H1 (cell line): ENCODE results near the gene ZDHHC17. TPM values are rescaled to one million over a fixed set of nuclear protein-coding genes. Genes with fewer than 3 reads are reported as not detected.

Source experiments
- CTCF ChIA-PET: fragments of 300-600 bp; sonication (Branson Sonifier 250); formaldehyde crosslinking; loops from one replicate; lab custom pipeline; 2021; ENCODE audit not compliant: partially characterized antibody; lab: Charles Lee
- POLR2A ChIA-PET: fragments of 300-600 bp; sonication (Branson Sonifier 250); formaldehyde crosslinking; loops from one replicate; lab custom pipeline; 2021; ENCODE audit warnings: inconsistent platforms; ENCODE audit not compliant: partially characterized antibody; lab: Charles Lee
- DNase-seq, 2 experiments: peaks; one replicate each; pipeline versions ENCODE4 v3.0.0 to v3.0.0-alpha.2; 2010 to 2022; ENCODE audit warnings: low spot score in 2 of 2, low read depth in 1 of 2, mixed read lengths in 1 of 2
- FAIRE-seq: peaks from 2 replicates; lab custom pipeline; 2011; peaks lifted over from hg19 to GRCh38; lab: Jason Lieb, UNC
- H2AFZ ChIP-seq: 2 replicates; pipeline ENCODE4 v1.8.1; 2012; ENCODE audit warnings: low read length, inconsistent platforms
- H2AK5ac ChIP-seq: 2 replicates; pipeline ENCODE4 v1.6.1; 2013; ENCODE audit warnings: low read depth, low read length
- H2BK120ac ChIP-seq: replicated peaks from 2 replicates; pipeline ENCODE3; 2013; ENCODE audit warnings: low read depth, low read length, inconsistent platforms
- H2BK12ac ChIP-seq: 2 replicates; pipeline ENCODE4 v1.6.1; 2013; ENCODE audit warnings: low read depth, low read length
- H2BK15ac ChIP-seq: 2 replicates; pipeline ENCODE4 v1.6.1; 2013; ENCODE audit warnings: low read length
- H2BK20ac ChIP-seq: 2 replicates; pipeline ENCODE4 v1.6.1; 2013; ENCODE audit warnings: low read length
- H2BK5ac ChIP-seq: 2 replicates; pipeline ENCODE4 v1.6.1; 2013; ENCODE audit warnings: low read depth, low read length
- H3K14ac ChIP-seq: 2 replicates; pipeline ENCODE4 v1.6.1; 2013; ENCODE audit warnings: inconsistent platforms; ENCODE audit not compliant: insufficient read length
- H3K18ac ChIP-seq: 2 replicates; pipeline ENCODE4 v1.6.1; 2013; ENCODE audit warnings: low read length; ENCODE audit errors: extremely low read depth
- H3K23ac ChIP-seq: 2 replicates; pipeline ENCODE4 v1.6.1; 2013; ENCODE audit warnings: inconsistent platforms; ENCODE audit not compliant: insufficient read length
- H3K23me2 ChIP-seq: 2 replicates; pipeline ENCODE4 v1.6.1; 2013; ENCODE audit warnings: low read depth, low read length
- H3K27ac ChIP-seq: 2 replicates; pipeline ENCODE4 v1.6.1; 2011; ENCODE audit warnings: low read depth, low read length, inconsistent platforms
- H3K27me3 ChIP-seq, 4 experiments: replicated peaks in 1 of 4; 1 replicate in 1 of 4; 2 replicates in 3 of 4; pipeline versions ENCODE4 v1.6.1 to v1.8.1; 2011 to 2013; ENCODE audit warnings: low read length in 3 of 4, mild to moderate bottlenecking in 3 of 4, inconsistent platforms in 2 of 4, mixed read lengths in 2 of 4, moderate library complexity in 1 of 4; ENCODE audit not compliant: control insufficient read depth in 3 of 4, insufficient read depth in 3 of 4; ENCODE audit errors: extremely low read depth in 1 of 4
- H3K36me3 ChIP-seq, 4 experiments: 2 replicates each; pipeline versions ENCODE4 v1.6.1 to v1.8.1; 2011 to 2013; ENCODE audit warnings: mild to moderate bottlenecking in 4 of 4, low read length in 3 of 4, moderate library complexity in 2 of 4, control low read depth in 1 of 4, inconsistent platforms in 1 of 4; ENCODE audit not compliant: insufficient read depth in 4 of 4, control insufficient read depth in 2 of 4
- H3K4ac ChIP-seq: replicated peaks from 2 replicates; pipeline ENCODE3; 2013; ENCODE audit warnings: low read length, low read depth, mixed read lengths, inconsistent platforms; ENCODE audit not compliant: insufficient read length
- H3K4me1 ChIP-seq, 4 experiments: replicated peaks in 1 of 4; 1 replicate in 1 of 4; 2 replicates in 3 of 4; pipeline versions ENCODE4 v1.6.1 to v1.8.1; 2011 to 2013; ENCODE audit warnings: low read length in 3 of 4, inconsistent platforms in 2 of 4, mixed read lengths in 1 of 4; ENCODE audit not compliant: insufficient read depth in 4 of 4, control insufficient read depth in 3 of 4
- H3K4me2 ChIP-seq, 2 experiments: 2 replicates each; pipeline versions ENCODE4 v1.6.1 to v1.8.1; 2011 to 2013; ENCODE audit warnings: low read depth in 2 of 2, low read length in 2 of 2, control low read depth in 1 of 2, inconsistent platforms in 1 of 2, mild to moderate bottlenecking in 1 of 2; ENCODE audit not compliant: insufficient read depth in 1 of 2
- H3K4me3 ChIP-seq, 4 experiments: fragments of 200-600, 300-600 bp in 1 of 4; sonication (generic), shearing (Covaris generic), sonication (Bioruptor Twin) in 1 of 4; 2 replicates each; pipeline versions ENCODE4 v1.5.1 to v1.8.1; 2011 to 2016; ENCODE audit warnings: low read length in 4 of 4, low read depth in 3 of 4, control low read depth in 2 of 4, inconsistent platforms in 2 of 4, mild to moderate bottlenecking in 2 of 4, mixed read lengths in 1 of 4, moderate library complexity in 1 of 4; ENCODE audit not compliant: insufficient read depth in 2 of 4; ENCODE audit errors: extremely low read depth in 1 of 4
- H3K56ac ChIP-seq: replicated peaks from 2 replicates; pipeline ENCODE3; 2013; ENCODE audit warnings: low read depth, mild to moderate bottlenecking, mixed read lengths, low read length, inconsistent platforms; ENCODE audit not compliant: insufficient read length
- H3K79me1 ChIP-seq: 2 replicates; pipeline ENCODE4 v1.6.1; 2013; ENCODE audit warnings: low read depth, low read length, control low read depth
- H3K79me2 ChIP-seq, 2 experiments: 2 replicates each; pipeline versions ENCODE4 v1.6.1 to v1.8.1; 2012 to 2013; ENCODE audit warnings: low read length in 2 of 2, mild to moderate bottlenecking in 2 of 2, inconsistent platforms in 1 of 2; ENCODE audit not compliant: insufficient read depth in 2 of 2, control insufficient read depth in 1 of 2
- H3K9ac ChIP-seq, 4 experiments: replicated peaks in 1 of 4; 1 replicate in 1 of 4; 2 replicates in 3 of 4; pipeline versions ENCODE4 v1.6.1 to v1.8.1; 2011 to 2013; ENCODE audit warnings: low read depth in 3 of 4, low read length in 3 of 4, control low read depth in 2 of 4, mild to moderate bottlenecking in 2 of 4, moderate library complexity in 2 of 4, inconsistent platforms in 1 of 4; ENCODE audit errors: extremely low read depth in 1 of 4
- H3K9me3 ChIP-seq, 2 experiments: 2 replicates each; pipeline versions ENCODE4 v1.6.1 to v1.8.1; 2012 to 2013; ENCODE audit warnings: mild to moderate bottlenecking in 2 of 2, moderate library complexity in 2 of 2, control low read depth in 1 of 2, inconsistent platforms in 1 of 2, low read depth in 1 of 2, low read length in 1 of 2, mixed read lengths in 1 of 2; ENCODE audit not compliant: insufficient read depth in 2 of 2
- H4K20me1 ChIP-seq, 2 experiments: replicated peaks in 1 of 2; 2 replicates each; pipeline versions ENCODE3 to v1.8.1; 2011 to 2013; ENCODE audit warnings: inconsistent platforms in 2 of 2, low read length in 2 of 2, mild to moderate bottlenecking in 1 of 2; ENCODE audit not compliant: insufficient read depth in 2 of 2, control insufficient read depth in 1 of 2
- H4K5ac ChIP-seq: 2 replicates; pipeline ENCODE4 v1.6.1; 2013; ENCODE audit warnings: low read length, low read depth, mixed read lengths, inconsistent platforms; ENCODE audit not compliant: insufficient read length
- H4K8ac ChIP-seq: 2 replicates; pipeline ENCODE4 v1.8.0; 2013; ENCODE audit warnings: mild to moderate bottlenecking, moderate library complexity, low read length, inconsistent platforms; ENCODE audit not compliant: insufficient read depth; ENCODE audit errors: extremely low read depth
- H4K91ac ChIP-seq: replicated peaks from 2 replicates; pipeline ENCODE3; 2013; ENCODE audit warnings: low read length, mixed read lengths, inconsistent platforms; ENCODE audit not compliant: insufficient read length
- BACH1 ChIP-seq: IDR thresholded peaks from 2 replicates; pipeline ENCODE4 v1.6.1; 2012; ENCODE audit warnings: low read length, improper control_type of control experiment
- CEBPB ChIP-seq: IDR thresholded peaks from 2 replicates; pipeline ENCODE4 v1.6.1; 2012; ENCODE audit warnings: low read depth, low read length
- MAFK ChIP-seq: IDR thresholded peaks from 2 replicates; pipeline ENCODE4 v1.6.1; 2012; ENCODE audit warnings: low read depth, mild to moderate bottlenecking, improper control_type of control experiment, low read length
- WGBS, 2 experiments: shearing (Covaris generic) in 1 of 2; methylation state at CpG; one replicate each; pipeline versions ENCODE4 v1.1.6 to v1.1.7; 2013 to 2015; ENCODE audit warnings: low lambda C conversion rate in 2 of 2, mixed read lengths in 2 of 2, inconsistent platforms in 1 of 2, low coverage in 1 of 2, missing lambda C conversion rate in 1 of 2; ENCODE audit not compliant: insufficient replicate concordance in 2 of 2, insufficient coverage in 1 of 2, insufficient read length in 1 of 2; ENCODE audit errors: extremely low coverage in 1 of 2, missing lambda C conversion rate in 1 of 2; 5-methylcytosine and 5-hydroxymethylcytosine counted together
- polyA plus RNA-seq, 7 experiments: library from polyadenylated mRNA; depleted of rRNA in 3 of 7; stranded (reverse) in 5 of 7; unstranded in 2 of 7; fragments of >200 nt in 5 of 7; fragments of 200-250 nt in 2 of 7; gene quantifications; 1 replicate in 5 of 7; 2 replicates in 1 of 7; 4 replicates in 1 of 7; pipeline versions ENCODE4 v1.2.1 to v1.2.3, GENCODE V29; 2011 to 2013; ENCODE audit warnings: missing spikeins in 2 of 7, mixed read lengths in 2 of 7
- total RNA-seq: library from RNA; stranded (reverse); fragmentation: NEBNext Ultra II Directional; extraction: Animal tissue kit (Norgen Biotek cat#: 25700); gene quantifications from 2 replicates; pipeline ENCODE4 v1.2.1, GENCODE V29; 2021

ZDHHC17 gene
- total and polyA plus RNA-seq, 2 of the 8 experiments (the other 6 are each of a cell fraction or from before 2014, with no cell fraction given), result 27.6 to 28.9 TPM

DNA sequence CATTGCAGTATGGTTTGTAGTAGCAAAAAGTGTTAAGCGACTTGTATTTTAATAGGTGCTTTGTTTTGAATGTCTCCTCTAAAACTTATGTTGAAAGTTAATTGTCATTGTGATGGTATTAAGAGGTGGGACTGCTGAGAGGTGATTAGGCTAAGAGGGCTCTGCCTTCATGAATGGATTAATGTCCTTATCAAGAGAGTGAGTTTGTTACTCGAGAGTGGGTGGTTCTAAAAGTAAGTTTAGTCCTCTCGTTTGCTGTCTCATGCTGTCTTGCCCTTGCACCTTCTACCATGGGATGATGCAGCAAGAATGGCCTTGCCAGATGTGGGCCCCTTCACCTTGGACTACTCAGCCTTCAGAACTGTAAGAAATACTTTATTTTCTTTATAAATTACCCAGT lies 17.4 kb downstream of the ZDHHC17 start:
- H3K56ac ChIP-seq, result no peak overlapping the region
- H3K4me2 ChIP-seq, result peak overlapping the region in 1 of 2 experiments; percentile 5; a peak in 2 of 4 replicates
- H3K23ac ChIP-seq, result no peak overlapping the region
- H3K27ac ChIP-seq, result no peak overlapping the region
- WGBS, 2 experiments, result 62% methylated on average over 3 of the region's 3 CpGs; no CpG with 5 or more reads in 1 of the 2 experiments
- H3K23me2 ChIP-seq, result no peaks in the 10 kb centered on the region
- peaks cover 3 to 5% of the 10 kb centered on the region in 2 experiments for H4K20me1 ChIP-seq
- peaks cover 4% of the 10 kb centered on the region for H3K79me1 ChIP-seq
- H2BK120ac ChIP-seq, result no peak overlapping the region
- H2BK20ac ChIP-seq, result no peak overlapping the region
- peak overlapping the region in 1 of 4 experiments; percentile 8; a peak in 1 of 8 replicates for H3K4me3 ChIP-seq
- no peak overlapping the region for H3K9ac ChIP-seq
- FAIRE-seq (no peak), DNase-seq (no peak)
- H3K4me1 ChIP-seq, result peaks cover 0 to 16% (median 7%) of the 10 kb centered on the region in 4 experiments; a peak in 4 of 7 replicates
- no peak overlapping the region for H4K91ac ChIP-seq
- no peak overlapping the region for H4K5ac ChIP-seq
- POLR2A ChIA-PET, result interaction anchor here (1.6 kb wide), 2 partner anchors 15 to 18 kb away, joined by 4 to 6 read pairs; no protein-coding TSS in a partner anchor
- H2AFZ ChIP-seq, result no peak overlapping the region
- no peak overlapping the region for H2BK12ac ChIP-seq
- CTCF ChIA-PET, result interaction anchor here (0.9 to 1.1 kb wide), 3 partner anchors 9 to 171 kb away, joined by 3 to 6 read pairs (median 4); no protein-coding TSS in a partner anchor
- TF ChIP-seq MAFK, result peak; percentile 52
- TF ChIP-seq BACH1, result peak; percentile 81
- TF ChIP-seq CEBPB, result no peak
- H3K27me3 ChIP-seq, result no peaks in the 10 kb centered on the region
- no peak overlapping the region for H2BK5ac ChIP-seq
- no peaks in the 10 kb centered on the region for H3K36me3 ChIP-seq
- no peak overlapping the region for H3K18ac ChIP-seq
- H3K4ac ChIP-seq, result no peak overlapping the region
- H2BK15ac ChIP-seq, result no peak overlapping the region
- no peak overlapping the region for H3K14ac ChIP-seq
- no peaks in the 10 kb centered on the region for H3K9me3 ChIP-seq
- no peak overlapping the region for H4K8ac ChIP-seq
- peaks cover 2 to 96% of the 10 kb centered on the region in 2 experiments; a peak in 3 of 4 replicates for H3K79me2 ChIP-seq
- no peak overlapping the region for H2AK5ac ChIP-seq
